Prostate gland (tissue), 2 donors: ENCODE measurements around the gene ANKRD11.

ENCODE experiments used
- CTCF ChIP-seq, 4 experiments: fragments of 200-600 bp in 2 of 4; fragments of 450-650 bp in 2 of 4; sonication (generic) in 2 of 4; IDR thresholded peaks; 1 replicate in 3 of 4; 2 replicates in 1 of 4; pipeline ENCODE4 v1.5.1; 2016 to 2019; ENCODE audit warnings: antibody characterized with exemption in 4 of 4, mild to moderate bottlenecking in 2 of 4, moderate library complexity in 2 of 4
- POLR2A ChIP-seq: fragments of 450-650 bp; IDR thresholded peaks from one replicate; pipeline ENCODE4 v1.6.1; 2016; ENCODE audit warnings: antibody characterized with exemption, mild to moderate bottlenecking
- POLR2AphosphoS5 ChIP-seq: sonication (generic); formaldehyde crosslinking; IDR thresholded peaks from one replicate; pipeline ENCODE4 v1.6.1; 2017; ENCODE audit warnings: antibody characterized with exemption

- TF ChIP-seq CTCF (IDR thresholded peaks at IDR 0.05) (no peak), POLR2AphosphoS5 (no peak), POLR2A (no peak)
Observed at GRCh38 chr16:89431630-89432029, 58.7 kb downstream of the ANKRD11 start.
